Middle frontal gyrus (tissue), 1 donor: ENCODE data around the gene UBE2R2.
"Not testable (repeated sequence)": the region's sequence is repeated elsewhere in the genome, so short reads cannot be mapped to it uniquely, and the experiment has no call there.

ENCODE experiments used
- DNase-seq: peaks from one replicate; pipeline ENCODE4 v3.0.0-alpha.2; 2015; ENCODE audit warnings: low spot score; ENCODE audit errors: extremely low spot score

The UBE2R2 gene

GRCh38 chr9:33799928-33800704 lies 16.8 kb upstream of the UBE2R2 start:
- DNase-seq = no peak

DNA sequence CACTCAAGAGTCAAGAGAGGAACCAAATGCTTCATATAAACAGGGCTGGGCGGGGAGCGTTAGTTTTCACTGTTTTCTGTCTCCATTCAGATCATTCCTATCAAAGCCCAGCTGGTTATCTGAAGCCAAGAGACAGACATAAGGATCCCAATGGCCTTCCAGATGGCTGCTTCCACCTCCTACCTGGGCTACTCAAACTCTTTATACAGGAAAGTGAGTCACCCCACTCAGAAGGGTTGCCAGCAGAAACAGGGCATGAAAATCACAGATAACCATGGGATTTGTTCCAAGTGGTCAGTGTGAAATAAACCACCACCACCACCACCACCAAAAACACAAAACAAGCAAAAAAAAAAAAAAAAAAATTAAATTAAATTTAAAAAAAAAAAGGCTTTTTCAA lies 16.1 kb upstream of the UBE2R2 start:
- DNase-seq = no peak

- DNase-seq = not testable (repeated sequence)
Observed at GRCh38 chr9:33801943-33802500, 14.9 kb upstream of the UBE2R2 start.

- DNase-seq = not testable (repeated sequence)
Observed at GRCh38 chr9:33804196-33804595, 12.8 kb upstream of the UBE2R2 start.

- DNase-seq = not testable (repeated sequence)
Observed at GRCh38 chr9:33807156-33807555, 9.8 kb upstream of the UBE2R2 start.

- DNase-seq = not testable (repeated sequence)
Observed at GRCh38 chr9:33808979-33809322, 8.0 kb upstream of the UBE2R2 start.

- DNase-seq = no peak
Observed at GRCh38 chr9:33809506-33809905, 7.5 kb upstream of the UBE2R2 start.

DNA sequence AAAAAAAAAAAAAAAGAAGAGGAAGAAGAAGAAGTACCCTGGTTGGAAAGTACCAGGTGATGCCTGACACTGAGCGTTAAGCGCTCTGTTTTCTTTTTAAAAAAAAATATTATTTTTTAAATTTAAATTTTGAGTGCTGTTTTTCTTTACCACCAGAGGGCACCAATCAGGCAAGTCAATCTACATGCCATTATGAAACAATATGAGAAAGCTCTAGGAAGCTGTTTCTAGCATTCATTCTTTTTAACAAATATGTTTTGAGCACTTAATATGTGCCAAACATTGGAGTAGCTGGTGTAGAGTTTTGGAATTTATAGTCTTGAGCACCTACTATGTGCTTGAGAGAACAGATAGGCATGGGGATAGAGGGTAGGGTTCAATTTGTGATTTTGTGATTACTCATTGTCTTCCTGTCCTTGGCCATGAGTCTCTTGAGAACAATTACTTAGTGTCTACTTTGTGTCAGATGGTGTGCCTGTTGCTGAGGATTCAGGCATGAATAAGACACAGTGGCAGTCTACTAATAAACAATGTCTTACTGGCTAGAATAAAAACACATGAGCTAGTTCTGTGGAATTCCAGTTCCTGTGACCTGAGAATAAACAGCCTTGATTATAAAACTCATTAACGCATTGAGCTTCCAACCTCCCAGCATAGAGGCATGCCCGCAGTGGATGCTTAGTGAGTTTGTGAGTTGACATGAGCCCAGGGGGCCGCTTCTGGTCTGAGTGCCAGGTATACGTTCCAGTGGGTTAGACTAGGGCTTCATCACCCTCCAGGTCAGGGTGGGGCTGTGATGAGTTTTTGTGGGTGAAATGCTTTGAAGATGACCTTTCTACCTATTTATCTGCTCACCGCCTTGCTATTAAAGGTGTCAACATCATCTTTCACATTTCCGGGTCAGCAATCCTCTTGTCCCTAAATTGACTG lies 3.0 kb upstream of the UBE2R2 start:
- DNase-seq = no peak

DNA sequence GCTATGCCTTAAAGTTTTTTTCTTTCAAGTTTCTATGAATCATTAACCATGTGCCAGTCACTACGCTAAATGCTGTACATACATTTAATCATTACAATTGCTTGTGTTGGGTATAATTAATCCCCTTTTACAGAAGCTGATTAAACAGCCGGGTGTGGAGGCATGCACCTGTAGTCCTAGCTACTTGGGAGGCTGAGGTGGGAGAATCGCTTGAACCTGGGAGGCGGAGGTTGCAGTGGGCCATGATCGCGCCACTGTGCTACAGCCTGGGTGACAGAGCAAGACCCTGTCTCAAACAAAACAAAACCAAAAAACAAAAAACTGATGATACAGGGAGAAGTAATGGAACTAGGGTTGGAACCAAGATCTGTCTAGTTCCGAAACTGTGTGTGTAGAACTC lies 1.2 kb upstream of the UBE2R2 start:
- no peak for DNase-seq

GRCh38 chr9:33817327-33818166 lies 587 bp downstream of the UBE2R2 start:
- no peak for DNase-seq

GRCh38 chr9:33818167-33818846 lies 1.3 kb downstream of the UBE2R2 start:
- no peak for DNase-seq

- no peak for DNase-seq
Observed at GRCh38 chr9:33818847-33819500, 2.0 kb downstream of the UBE2R2 start.

- DNase-seq = no peak
Observed at GRCh38 chr9:33820231-33820745, 3.3 kb downstream of the UBE2R2 start.

DNA sequence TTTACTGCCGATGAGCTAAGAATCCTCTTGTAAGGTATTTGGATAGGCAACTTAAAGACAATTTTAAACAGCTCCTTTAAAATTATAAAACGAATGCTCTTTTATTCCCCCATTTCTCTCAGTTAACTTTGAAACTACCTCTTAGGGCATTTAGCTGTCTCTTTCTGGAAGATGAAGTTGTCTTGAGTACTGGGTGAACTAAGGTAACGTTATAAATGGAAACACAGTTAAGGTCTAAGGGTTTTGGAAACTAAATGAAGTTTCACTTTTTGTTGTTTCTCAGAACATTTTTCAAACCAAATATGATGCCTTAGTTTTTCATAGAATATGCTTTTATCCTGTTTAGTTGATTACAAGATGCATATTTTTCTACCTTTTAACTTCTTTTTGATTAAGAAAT lies 6.8 kb downstream of the UBE2R2 start:
- DNase-seq = no peak

- not testable (repeated sequence) for DNase-seq
Observed at GRCh38 chr9:33827285-33827684, 10.3 kb downstream of the UBE2R2 start.

DNA sequence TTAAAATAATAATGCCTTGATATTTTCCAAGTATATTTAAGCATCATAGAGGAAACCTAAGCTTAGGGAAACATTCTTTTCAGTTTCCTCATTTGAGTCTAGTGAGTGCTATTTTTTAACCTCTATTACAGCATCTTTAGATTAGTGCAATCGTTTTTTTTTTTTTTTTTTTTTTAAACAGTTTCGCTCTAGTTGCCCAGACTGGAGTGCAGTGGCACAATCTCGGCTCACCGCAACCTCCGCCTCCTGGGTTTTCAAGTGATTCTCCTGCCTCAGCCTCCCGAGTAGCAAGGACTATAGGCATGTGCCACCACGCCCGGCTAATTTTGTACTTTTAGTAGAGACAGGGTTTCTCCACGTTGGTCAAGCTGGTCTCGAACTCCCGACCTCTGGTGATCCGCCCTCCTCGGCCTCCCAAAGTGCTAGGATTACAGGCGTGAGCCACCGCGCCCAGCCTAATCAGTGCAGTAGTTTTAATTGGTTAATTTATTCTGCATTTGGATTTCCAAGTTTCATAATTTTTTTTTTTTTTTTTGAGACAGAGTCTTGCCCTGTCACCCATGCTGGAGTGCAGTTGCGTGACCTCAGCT lies 12.8 kb downstream of the UBE2R2 start:
- DNase-seq = not testable (repeated sequence)

DNA sequence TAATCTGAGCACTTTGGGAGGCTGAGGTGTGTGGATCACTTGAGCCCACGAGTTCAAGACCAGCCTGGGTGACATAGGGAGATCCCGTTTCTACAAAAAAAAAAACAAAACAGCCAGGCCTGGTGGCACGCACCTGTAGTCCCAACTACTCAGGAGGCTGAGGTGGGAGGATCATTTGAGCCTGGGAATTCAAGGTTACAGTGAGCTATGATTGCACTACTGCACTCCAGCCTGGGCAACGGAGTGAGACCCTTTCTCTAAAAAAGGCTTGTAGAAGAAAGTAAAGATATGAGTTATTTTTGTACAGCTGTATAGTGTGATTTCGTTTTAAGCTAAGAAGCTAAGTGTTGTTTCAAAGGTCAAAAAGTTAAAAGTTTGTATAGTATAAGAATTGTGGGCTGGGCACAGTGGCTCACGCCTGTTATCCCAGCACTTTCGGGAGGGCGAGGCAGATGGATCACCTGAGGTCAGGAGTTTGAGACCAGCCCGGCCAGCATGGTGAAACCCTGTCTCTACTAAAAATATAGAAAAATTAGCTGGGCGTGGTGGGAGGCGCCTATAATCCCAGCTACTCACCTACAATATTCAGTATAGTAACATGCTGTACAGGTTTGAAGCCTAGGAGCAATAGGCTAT lies 18.8 kb downstream of the UBE2R2 start:
- no peak for DNase-seq

DNA sequence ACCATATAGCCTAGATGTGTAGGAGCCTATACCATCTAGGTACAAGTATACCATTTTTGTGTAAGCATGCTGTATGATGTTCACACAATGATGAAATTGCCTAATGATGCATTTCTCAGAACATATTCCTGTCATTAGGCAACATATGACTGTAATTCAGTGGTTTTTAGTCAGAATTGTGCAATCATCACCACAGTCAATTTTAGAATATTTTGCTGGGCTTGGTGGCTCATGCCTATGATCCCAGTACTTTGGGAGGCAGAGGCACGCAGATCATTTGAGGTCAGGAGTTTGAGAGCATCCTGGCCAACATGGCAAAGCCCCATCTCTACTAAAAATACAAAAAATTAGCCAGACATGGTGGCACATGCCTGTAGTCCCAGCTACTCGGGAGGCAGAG lies 19.3 kb downstream of the UBE2R2 start:
- not testable (repeated sequence) for DNase-seq

- DNase-seq = no peak
Observed at GRCh38 chr9:33837138-33837537, 20.2 kb downstream of the UBE2R2 start.
